H1 (cell line): ENCODE results near the gene MBP. TPM values are rescaled to one million over a fixed set of nuclear protein-coding genes. Genes with fewer than 3 reads are reported as not detected.

Experiments
- CTCF ChIA-PET: fragments of 300-600 bp; sonication (Branson Sonifier 250); formaldehyde crosslinking; loops from one replicate; lab custom pipeline; 2021; ENCODE audit not compliant: partially characterized antibody; lab: Charles Lee
- POLR2A ChIA-PET: fragments of 300-600 bp; sonication (Branson Sonifier 250); formaldehyde crosslinking; loops from one replicate; lab custom pipeline; 2021; ENCODE audit warnings: inconsistent platforms; ENCODE audit not compliant: partially characterized antibody; lab: Charles Lee
- DNase-seq, 2 experiments: peaks; one replicate each; pipeline versions ENCODE4 v3.0.0 to v3.0.0-alpha.2; 2010 to 2022; ENCODE audit warnings: low spot score in 2 of 2, low read depth in 1 of 2, mixed read lengths in 1 of 2
- FAIRE-seq: peaks from 2 replicates; lab custom pipeline; 2011; peaks lifted over from hg19 to GRCh38; lab: Jason Lieb, UNC
- H2AFZ ChIP-seq: 2 replicates; pipeline ENCODE4 v1.8.1; 2012; ENCODE audit warnings: low read length, inconsistent platforms
- H2AK5ac ChIP-seq: 2 replicates; pipeline ENCODE4 v1.6.1; 2013; ENCODE audit warnings: low read depth, low read length
- H2BK120ac ChIP-seq: replicated peaks from 2 replicates; pipeline ENCODE3; 2013; ENCODE audit warnings: low read depth, low read length, inconsistent platforms
- H2BK12ac ChIP-seq: 2 replicates; pipeline ENCODE4 v1.6.1; 2013; ENCODE audit warnings: low read depth, low read length
- H2BK15ac ChIP-seq: 2 replicates; pipeline ENCODE4 v1.6.1; 2013; ENCODE audit warnings: low read length
- H2BK20ac ChIP-seq: 2 replicates; pipeline ENCODE4 v1.6.1; 2013; ENCODE audit warnings: low read length
- H2BK5ac ChIP-seq: 2 replicates; pipeline ENCODE4 v1.6.1; 2013; ENCODE audit warnings: low read depth, low read length
- H3K14ac ChIP-seq: 2 replicates; pipeline ENCODE4 v1.6.1; 2013; ENCODE audit warnings: inconsistent platforms; ENCODE audit not compliant: insufficient read length
- H3K18ac ChIP-seq: 2 replicates; pipeline ENCODE4 v1.6.1; 2013; ENCODE audit warnings: low read length; ENCODE audit errors: extremely low read depth
- H3K23ac ChIP-seq: 2 replicates; pipeline ENCODE4 v1.6.1; 2013; ENCODE audit warnings: inconsistent platforms; ENCODE audit not compliant: insufficient read length
- H3K23me2 ChIP-seq: 2 replicates; pipeline ENCODE4 v1.6.1; 2013; ENCODE audit warnings: low read depth, low read length
- H3K27ac ChIP-seq: 2 replicates; pipeline ENCODE4 v1.6.1; 2011; ENCODE audit warnings: low read depth, low read length, inconsistent platforms
- H3K27me3 ChIP-seq, 4 experiments: replicated peaks in 1 of 4; 1 replicate in 1 of 4; 2 replicates in 3 of 4; pipeline versions ENCODE4 v1.6.1 to v1.8.1; 2011 to 2013; ENCODE audit warnings: low read length in 3 of 4, mild to moderate bottlenecking in 3 of 4, inconsistent platforms in 2 of 4, mixed read lengths in 2 of 4, moderate library complexity in 1 of 4; ENCODE audit not compliant: control insufficient read depth in 3 of 4, insufficient read depth in 3 of 4; ENCODE audit errors: extremely low read depth in 1 of 4
- H3K36me3 ChIP-seq, 4 experiments: 2 replicates each; pipeline versions ENCODE4 v1.6.1 to v1.8.1; 2011 to 2013; ENCODE audit warnings: mild to moderate bottlenecking in 4 of 4, low read length in 3 of 4, moderate library complexity in 2 of 4, control low read depth in 1 of 4, inconsistent platforms in 1 of 4; ENCODE audit not compliant: insufficient read depth in 4 of 4, control insufficient read depth in 2 of 4
- H3K4ac ChIP-seq: replicated peaks from 2 replicates; pipeline ENCODE3; 2013; ENCODE audit warnings: low read length, low read depth, mixed read lengths, inconsistent platforms; ENCODE audit not compliant: insufficient read length
- H3K4me1 ChIP-seq, 4 experiments: replicated peaks in 1 of 4; 1 replicate in 1 of 4; 2 replicates in 3 of 4; pipeline versions ENCODE4 v1.6.1 to v1.8.1; 2011 to 2013; ENCODE audit warnings: low read length in 3 of 4, inconsistent platforms in 2 of 4, mixed read lengths in 1 of 4; ENCODE audit not compliant: insufficient read depth in 4 of 4, control insufficient read depth in 3 of 4
- H3K4me2 ChIP-seq, 2 experiments: 2 replicates each; pipeline versions ENCODE4 v1.6.1 to v1.8.1; 2011 to 2013; ENCODE audit warnings: low read depth in 2 of 2, low read length in 2 of 2, control low read depth in 1 of 2, inconsistent platforms in 1 of 2, mild to moderate bottlenecking in 1 of 2; ENCODE audit not compliant: insufficient read depth in 1 of 2
- H3K4me3 ChIP-seq, 4 experiments: fragments of 200-600, 300-600 bp in 1 of 4; sonication (generic), shearing (Covaris generic), sonication (Bioruptor Twin) in 1 of 4; 2 replicates each; pipeline versions ENCODE4 v1.5.1 to v1.8.1; 2011 to 2016; ENCODE audit warnings: low read length in 4 of 4, low read depth in 3 of 4, control low read depth in 2 of 4, inconsistent platforms in 2 of 4, mild to moderate bottlenecking in 2 of 4, mixed read lengths in 1 of 4, moderate library complexity in 1 of 4; ENCODE audit not compliant: insufficient read depth in 2 of 4; ENCODE audit errors: extremely low read depth in 1 of 4
- H3K56ac ChIP-seq: replicated peaks from 2 replicates; pipeline ENCODE3; 2013; ENCODE audit warnings: low read depth, mild to moderate bottlenecking, mixed read lengths, low read length, inconsistent platforms; ENCODE audit not compliant: insufficient read length
- H3K79me1 ChIP-seq: 2 replicates; pipeline ENCODE4 v1.6.1; 2013; ENCODE audit warnings: low read depth, low read length, control low read depth
- H3K79me2 ChIP-seq, 2 experiments: 2 replicates each; pipeline versions ENCODE4 v1.6.1 to v1.8.1; 2012 to 2013; ENCODE audit warnings: low read length in 2 of 2, mild to moderate bottlenecking in 2 of 2, inconsistent platforms in 1 of 2; ENCODE audit not compliant: insufficient read depth in 2 of 2, control insufficient read depth in 1 of 2
- H3K9ac ChIP-seq, 4 experiments: replicated peaks in 1 of 4; 1 replicate in 1 of 4; 2 replicates in 3 of 4; pipeline versions ENCODE4 v1.6.1 to v1.8.1; 2011 to 2013; ENCODE audit warnings: low read depth in 3 of 4, low read length in 3 of 4, control low read depth in 2 of 4, mild to moderate bottlenecking in 2 of 4, moderate library complexity in 2 of 4, inconsistent platforms in 1 of 4; ENCODE audit errors: extremely low read depth in 1 of 4
- H3K9me3 ChIP-seq, 2 experiments: 2 replicates each; pipeline versions ENCODE4 v1.6.1 to v1.8.1; 2012 to 2013; ENCODE audit warnings: mild to moderate bottlenecking in 2 of 2, moderate library complexity in 2 of 2, control low read depth in 1 of 2, inconsistent platforms in 1 of 2, low read depth in 1 of 2, low read length in 1 of 2, mixed read lengths in 1 of 2; ENCODE audit not compliant: insufficient read depth in 2 of 2
- H4K20me1 ChIP-seq, 2 experiments: replicated peaks in 1 of 2; 2 replicates each; pipeline versions ENCODE3 to v1.8.1; 2011 to 2013; ENCODE audit warnings: inconsistent platforms in 2 of 2, low read length in 2 of 2, mild to moderate bottlenecking in 1 of 2; ENCODE audit not compliant: insufficient read depth in 2 of 2, control insufficient read depth in 1 of 2
- H4K5ac ChIP-seq: 2 replicates; pipeline ENCODE4 v1.6.1; 2013; ENCODE audit warnings: low read length, low read depth, mixed read lengths, inconsistent platforms; ENCODE audit not compliant: insufficient read length
- H4K8ac ChIP-seq: 2 replicates; pipeline ENCODE4 v1.8.0; 2013; ENCODE audit warnings: mild to moderate bottlenecking, moderate library complexity, low read length, inconsistent platforms; ENCODE audit not compliant: insufficient read depth; ENCODE audit errors: extremely low read depth
- H4K91ac ChIP-seq: replicated peaks from 2 replicates; pipeline ENCODE3; 2013; ENCODE audit warnings: low read length, mixed read lengths, inconsistent platforms; ENCODE audit not compliant: insufficient read length
- SUZ12 ChIP-seq: fragments of 200-600 bp; sonication (generic); IDR thresholded peaks from 2 replicates; pipeline ENCODE4 v1.6.1; 2012; ENCODE audit warnings: mild to moderate bottlenecking, inconsistent platforms, low read length, moderate library complexity, mixed read lengths
- WGBS, 2 experiments: shearing (Covaris generic) in 1 of 2; methylation state at CpG; one replicate each; pipeline versions ENCODE4 v1.1.6 to v1.1.7; 2013 to 2015; ENCODE audit warnings: low lambda C conversion rate in 2 of 2, mixed read lengths in 2 of 2, inconsistent platforms in 1 of 2, low coverage in 1 of 2, missing lambda C conversion rate in 1 of 2; ENCODE audit not compliant: insufficient replicate concordance in 2 of 2, insufficient coverage in 1 of 2, insufficient read length in 1 of 2; ENCODE audit errors: extremely low coverage in 1 of 2, missing lambda C conversion rate in 1 of 2; 5-methylcytosine and 5-hydroxymethylcytosine counted together
- polyA plus RNA-seq, 7 experiments: library from polyadenylated mRNA; depleted of rRNA in 3 of 7; stranded (reverse) in 5 of 7; unstranded in 2 of 7; fragments of >200 nt in 5 of 7; fragments of 200-250 nt in 2 of 7; gene quantifications; 1 replicate in 5 of 7; 2 replicates in 1 of 7; 4 replicates in 1 of 7; pipeline versions ENCODE4 v1.2.1 to v1.2.3, GENCODE V29; 2011 to 2013; ENCODE audit warnings: missing spikeins in 2 of 7, mixed read lengths in 2 of 7
- total RNA-seq: library from RNA; stranded (reverse); fragmentation: NEBNext Ultra II Directional; extraction: Animal tissue kit (Norgen Biotek cat#: 25700); gene quantifications from 2 replicates; pipeline ENCODE4 v1.2.1, GENCODE V29; 2021

The MBP gene
- total and polyA plus RNA-seq, 2 of the 8 experiments (the other 6 are each of a cell fraction or from before 2014, with no cell fraction given): 7.7 to 19.2 TPM

DNA sequence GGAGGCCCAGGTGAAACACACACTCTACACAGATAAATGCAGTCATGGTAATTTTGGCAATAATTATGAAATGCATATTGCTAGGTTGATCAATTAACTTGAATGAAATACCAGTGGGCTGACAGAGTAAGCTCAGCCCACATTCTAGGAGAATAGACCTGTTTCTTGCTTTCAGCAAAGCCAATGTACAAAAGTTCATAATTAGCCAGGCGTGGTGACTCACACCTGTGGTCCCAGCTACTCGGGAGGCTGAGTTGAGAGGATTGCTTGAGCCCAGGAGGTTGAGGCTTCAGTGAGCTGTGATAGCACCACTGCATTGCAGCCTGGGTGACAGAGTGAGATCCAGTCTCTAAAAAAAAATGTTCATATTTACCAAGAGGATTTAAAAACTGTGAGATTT lies 15.7 kb upstream of the MBP start:
- no peak overlapping the region for H2BK20ac ChIP-seq
- peaks cover 0 to 2% (median 0%) of the 10 kb centered on the region in 4 experiments; a peak in 2 of 7 replicates for H3K4me1 ChIP-seq
- no peaks in the 10 kb centered on the region for H3K27me3 ChIP-seq
- no peak overlapping the region for H4K5ac ChIP-seq
- DNase-seq: no peak
- H3K9ac ChIP-seq: no peak overlapping the region
- H3K79me1 ChIP-seq: no peaks in the 10 kb centered on the region
- H3K4ac ChIP-seq: no peak overlapping the region
- no peak overlapping the region for H3K18ac ChIP-seq
- H3K56ac ChIP-seq: no peak overlapping the region
- POLR2A ChIA-PET: no interaction called here
- H4K8ac ChIP-seq: no peak overlapping the region
- no peak overlapping the region for H3K4me3 ChIP-seq
- H3K36me3 ChIP-seq: no peaks in the 10 kb centered on the region
- no peak overlapping the region for H2BK15ac ChIP-seq
- H3K23ac ChIP-seq: no peak overlapping the region
- no peaks in the 10 kb centered on the region for H4K20me1 ChIP-seq
- peaks cover 9 to 11% of the 10 kb centered on the region in 2 experiments for H3K9me3 ChIP-seq
- no peak overlapping the region for H3K27ac ChIP-seq
- no peak overlapping the region for H3K4me2 ChIP-seq
- no peak for FAIRE-seq
- no peak overlapping the region for H2BK120ac ChIP-seq
- no peak overlapping the region for H2AK5ac ChIP-seq
- WGBS, 2 experiments: 65% methylated on average over 2 of the region's 2 CpGs; no CpG with 5 or more reads in 1 of the 2 experiments
- CTCF ChIA-PET: interaction anchor here (0.6 to 1.8 kb wide), 7 partner anchors 9 to 264 kb away, joined by 3 to 5 read pairs (median 3); no protein-coding TSS in a partner anchor
- no peak overlapping the region for H2BK5ac ChIP-seq
- no peak overlapping the region for H3K14ac ChIP-seq
- H3K23me2 ChIP-seq: no peaks in the 10 kb centered on the region
- H2AFZ ChIP-seq: no peak overlapping the region
- no peak overlapping the region for H4K91ac ChIP-seq
- no peak overlapping the region for H2BK12ac ChIP-seq
- no peaks in the 10 kb centered on the region for H3K79me2 ChIP-seq
- TF ChIP-seq SUZ12: no peak
